ENCODE measurements around the gene SYDE2.

DNA sequence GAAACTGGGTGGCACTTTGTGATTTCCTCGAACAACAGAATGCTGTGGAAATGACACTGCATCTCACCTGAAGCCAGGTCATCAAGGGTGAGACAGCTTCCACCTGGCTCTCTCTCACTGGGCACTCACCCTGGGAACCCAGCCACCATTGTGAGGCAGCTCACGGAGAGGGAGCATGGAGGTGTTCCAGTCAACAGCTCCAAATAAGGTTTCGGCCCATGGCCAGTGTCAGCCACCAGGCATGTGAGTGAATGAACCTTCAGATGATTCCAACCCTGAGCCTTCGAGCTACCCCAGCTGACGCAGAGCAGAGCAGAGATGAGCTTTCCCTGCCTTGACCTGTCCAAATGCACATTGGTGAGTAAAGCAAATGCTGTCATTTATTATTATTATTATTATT, 58.1 kb downstream of the SYDE2 start:
- TF ChIP-seq CREB5 (CRISPR knock-in tag; IDR thresholded peaks at IDR 0.05) = no peak
- no peak for TF ChIP-seq CTCF (IDR thresholded peaks at IDR 0.05 in 2 of 3, conservative IDR thresholded peaks at IDR 0.05 in 1 of 3; ENCODE audit: insufficient read depth in 2 of 3, low read depth in 1 of 3, low read length in 3 of 3)
- no peak for TF ChIP-seq NCOR1 (IDR thresholded peaks at IDR 0.05)
- TF ChIP-seq TAF9B (IDR thresholded peaks at IDR 0.05; ENCODE audit: partially characterized antibody) = no peak
- no peak for TF ChIP-seq PREB (CRISPR knock-in tag; IDR thresholded peaks at IDR 0.05)
- TF ChIP-seq, protein P1, sequence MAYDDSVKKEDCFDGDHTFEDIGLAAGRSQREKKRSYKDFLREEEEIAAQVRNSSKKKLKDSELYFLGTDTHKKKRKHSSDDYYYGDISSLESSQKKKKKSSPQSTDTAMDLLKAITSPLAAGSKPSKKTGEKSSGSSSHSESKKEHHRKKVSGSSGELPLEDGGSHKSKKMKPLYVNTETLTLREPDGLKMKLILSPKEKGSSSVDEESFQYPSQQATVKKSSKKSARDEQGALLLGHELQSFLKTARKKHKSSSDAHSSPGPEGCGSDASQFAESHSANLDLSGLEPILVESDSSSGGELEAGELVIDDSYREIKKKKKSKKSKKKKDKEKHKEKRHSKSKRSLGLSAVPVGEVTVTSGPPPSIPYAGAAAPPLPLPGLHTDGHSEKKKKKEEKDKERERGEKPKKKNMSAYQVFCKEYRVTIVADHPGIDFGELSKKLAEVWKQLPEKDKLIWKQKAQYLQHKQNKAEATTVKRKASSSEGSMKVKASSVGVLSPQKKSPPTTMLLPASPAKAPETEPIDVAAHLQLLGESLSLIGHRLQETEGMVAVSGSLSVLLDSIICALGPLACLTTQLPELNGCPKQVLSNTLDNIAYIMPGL (CRISPR knock-in tag; IDR thresholded peaks at IDR 0.05) = no peak
- TF ChIP-seq, protein P2, sequence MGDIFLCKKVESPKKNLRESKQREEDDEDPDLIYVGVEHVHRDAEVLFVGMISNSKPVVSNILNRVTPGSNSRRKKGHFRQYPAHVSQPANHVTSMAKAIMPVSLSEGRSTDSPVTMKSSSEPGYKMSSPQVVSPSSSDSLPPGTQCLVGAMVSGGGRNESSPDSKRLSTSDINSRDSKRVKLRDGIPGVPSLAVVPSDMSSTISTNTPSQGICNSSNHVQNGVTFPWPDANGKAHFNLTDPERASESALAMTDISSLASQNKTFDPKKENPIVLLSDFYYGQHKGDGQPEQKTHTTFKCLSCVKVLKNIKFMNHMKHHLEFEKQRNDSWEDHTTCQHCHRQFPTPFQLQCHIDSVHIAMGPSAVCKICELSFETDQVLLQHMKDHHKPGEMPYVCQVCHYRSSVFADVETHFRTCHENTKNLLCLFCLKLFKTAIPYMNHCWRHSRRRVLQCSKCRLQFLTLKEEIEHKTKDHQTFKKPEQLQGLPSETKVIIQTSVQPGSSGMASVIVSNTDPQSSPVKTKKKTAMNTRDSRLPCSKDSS (IDR thresholded peaks at IDR 0.05; ENCODE audit: low read depth, partially characterized antibody) = no peak
- no peak for TF ChIP-seq SRF (CRISPR knock-in tag; IDR thresholded peaks at IDR 0.05)
- no peak for TF ChIP-seq TARDBP (IDR thresholded peaks at IDR 0.05)
- TF ChIP-seq CEBPG (CRISPR knock-in tag; IDR thresholded peaks at IDR 0.05) = no peak
- TF ChIP-seq CEBPG (tag; conservative IDR thresholded peaks at IDR 0.05 in 1 of 2, IDR thresholded peaks at IDR 0.05 in 1 of 2) = no peak
- TF ChIP-seq RNF2 (IDR thresholded peaks at IDR 0.05) = no peak
- no peak for TF ChIP-seq MAX (CRISPR knock-in tag; IDR thresholded peaks at IDR 0.05)
- TF ChIP-seq FOXA3 (CRISPR knock-in tag; conservative IDR thresholded peaks at IDR 0.05 in 1 of 2, IDR thresholded peaks at IDR 0.05 in 1 of 2) = no peak
